ENCODE data around the gene FOXA3.

The FOXA3 gene

DNA sequence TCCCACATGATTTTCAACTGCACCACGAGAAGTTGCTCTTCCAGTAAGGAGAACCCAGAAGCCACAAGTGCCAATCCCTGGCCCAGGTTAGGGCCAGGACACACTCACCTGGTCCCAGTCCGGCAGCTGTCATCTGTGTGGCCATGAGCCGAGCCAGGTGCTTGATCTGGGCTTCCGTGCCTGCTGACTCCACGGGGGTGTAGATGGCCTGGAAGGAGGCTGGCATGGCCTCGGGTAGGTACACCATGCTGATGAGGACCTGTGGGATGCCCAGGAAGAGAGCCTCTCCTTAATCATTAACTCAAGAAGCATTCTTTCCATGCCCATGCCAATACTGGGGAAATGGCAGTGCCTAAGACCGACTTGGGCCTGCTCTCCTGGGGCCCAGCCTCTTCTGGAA is 29.2 kb upstream of the FOXA3 start:
- Histone ChIP-seq H3K27me3 (ENCODE audit: low read depth, low read length) (no peaks in the 10 kb centered on the region), H3K36me3 (ENCODE audit: control insufficient read depth in 1 of 2, insufficient read depth in 2 of 2, low read length in 2 of 2) (peaks cover 45 to 93% of the 10 kb centered on the region in 2 donors)

DNA sequence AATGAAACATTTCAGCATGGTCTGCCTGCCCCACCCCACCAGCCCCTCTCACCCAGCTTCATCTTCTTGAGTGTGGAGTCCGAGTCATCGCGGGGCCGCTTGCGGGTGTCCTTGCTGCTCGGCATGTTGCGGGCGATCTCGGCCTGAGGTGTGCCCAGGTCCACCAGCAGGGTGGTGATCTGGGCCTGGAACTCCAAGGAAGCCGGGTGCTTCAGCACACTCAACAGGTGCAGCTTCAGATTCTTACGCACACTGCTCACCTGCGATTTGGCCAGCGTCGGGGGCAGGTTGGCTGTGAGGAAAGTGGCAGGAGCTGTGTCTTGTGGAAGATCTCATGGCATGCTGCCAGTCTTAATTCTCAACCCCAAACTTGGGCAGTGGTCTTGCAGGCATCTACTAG is 21.9 kb upstream of the FOXA3 start:
- H3K4me3 ChIP-seq (ENCODE audit: low read depth in 1 of 2, low read length in 2 of 2), result no peak overlapping the region
- no peak overlapping the region for H3K27ac ChIP-seq (ENCODE audit: low read length)
- H3K4me1 ChIP-seq (ENCODE audit: control insufficient read depth in 1 of 2, insufficient read depth in 2 of 2, low read length in 2 of 2), result no peaks in the 10 kb centered on the region
- no peaks in the 10 kb centered on the region for H3K9me3 ChIP-seq (ENCODE audit: control insufficient read depth in 1 of 2, low read length in 2 of 2)
- H3K27me3 ChIP-seq (ENCODE audit: low read depth, low read length), result no peaks in the 10 kb centered on the region
- H3K36me3 ChIP-seq (ENCODE audit: control insufficient read depth in 1 of 2, insufficient read depth in 2 of 2, low read length in 2 of 2), result peaks cover 46 to 84% of the 10 kb centered on the region in 2 donors

More for the DNA sequence above, 29.2 kb upstream of the FOXA3 start:
- Histone ChIP-seq H3K4me3 (ENCODE audit: low read depth in 1 of 2, low read length in 2 of 2) (no peak overlapping the region), H3K9me3 (ENCODE audit: control insufficient read depth in 1 of 2, low read length in 2 of 2) (no peaks in the 10 kb centered on the region), H3K4me1 (ENCODE audit: control insufficient read depth in 1 of 2, insufficient read depth in 2 of 2, low read length in 2 of 2) (no peaks in the 10 kb centered on the region), H3K27ac (ENCODE audit: low read length) (no peak overlapping the region)

DNA sequence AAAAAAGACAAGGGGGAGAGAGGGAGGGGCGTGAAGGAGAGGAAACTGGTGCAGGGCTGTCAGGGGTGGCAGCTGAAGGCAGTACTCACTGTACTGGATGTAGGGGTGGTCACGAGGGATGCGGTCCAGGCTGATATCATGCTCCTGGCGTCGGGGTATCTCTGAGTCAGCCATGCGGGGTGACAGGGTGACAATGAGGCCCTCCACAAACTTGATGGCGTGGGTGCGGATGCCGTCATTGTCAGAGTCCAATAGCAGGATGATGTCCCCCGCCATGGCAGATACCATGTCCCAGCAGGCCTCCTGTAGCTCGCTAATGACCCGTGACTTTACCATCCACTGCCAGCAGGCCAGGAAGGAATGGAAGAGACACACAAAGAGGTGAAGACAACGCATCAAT is 16.5 kb upstream of the FOXA3 start:
- H3K27me3 ChIP-seq (ENCODE audit: low read depth, low read length), result no peaks in the 10 kb centered on the region
- no peaks in the 10 kb centered on the region for H3K9me3 ChIP-seq (ENCODE audit: control insufficient read depth in 1 of 2, low read length in 2 of 2)
- H3K4me1 ChIP-seq (ENCODE audit: control insufficient read depth in 1 of 2, insufficient read depth in 2 of 2, low read length in 2 of 2), result no peaks in the 10 kb centered on the region
- H3K4me3 ChIP-seq (ENCODE audit: low read depth in 1 of 2, low read length in 2 of 2), result no peak overlapping the region
- peaks cover 62 to 86% of the 10 kb centered on the region in 2 donors for H3K36me3 ChIP-seq (ENCODE audit: control insufficient read depth in 1 of 2, insufficient read depth in 2 of 2, low read length in 2 of 2)
- no peak overlapping the region for H3K27ac ChIP-seq (ENCODE audit: low read length)

DNA sequence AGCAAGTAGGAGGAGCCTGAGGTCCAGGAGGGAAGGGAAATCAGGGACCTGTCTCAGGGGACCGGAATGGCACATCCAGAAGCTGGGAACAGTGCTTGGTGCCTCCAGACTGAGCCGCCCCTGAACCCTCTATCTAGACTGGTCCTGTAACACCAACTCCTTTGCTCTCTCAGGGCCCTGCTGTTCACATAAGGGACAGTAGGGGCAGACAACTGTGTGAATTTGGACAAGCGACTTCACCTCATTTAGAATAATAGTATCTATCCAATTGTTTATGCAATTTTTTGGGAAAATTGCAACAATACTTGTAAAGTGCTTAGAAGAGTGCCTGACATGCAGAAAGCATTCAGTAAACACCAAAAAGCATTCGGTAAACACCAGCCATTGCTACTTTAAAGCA is 15.2 kb upstream of the FOXA3 start:
- Histone ChIP-seq H3K27ac (ENCODE audit: low read length) (no peak overlapping the region), H3K9me3 (ENCODE audit: control insufficient read depth in 1 of 2, low read length in 2 of 2) (no peaks in the 10 kb centered on the region), H3K36me3 (ENCODE audit: control insufficient read depth in 1 of 2, insufficient read depth in 2 of 2, low read length in 2 of 2) (peaks cover 59 to 85% of the 10 kb centered on the region in 2 donors), H3K4me1 (ENCODE audit: control insufficient read depth in 1 of 2, insufficient read depth in 2 of 2, low read length in 2 of 2) (no peaks in the 10 kb centered on the region), H3K27me3 (ENCODE audit: low read depth, low read length) (no peaks in the 10 kb centered on the region), H3K4me3 (ENCODE audit: low read depth in 1 of 2, low read length in 2 of 2) (no peak overlapping the region)

DNA sequence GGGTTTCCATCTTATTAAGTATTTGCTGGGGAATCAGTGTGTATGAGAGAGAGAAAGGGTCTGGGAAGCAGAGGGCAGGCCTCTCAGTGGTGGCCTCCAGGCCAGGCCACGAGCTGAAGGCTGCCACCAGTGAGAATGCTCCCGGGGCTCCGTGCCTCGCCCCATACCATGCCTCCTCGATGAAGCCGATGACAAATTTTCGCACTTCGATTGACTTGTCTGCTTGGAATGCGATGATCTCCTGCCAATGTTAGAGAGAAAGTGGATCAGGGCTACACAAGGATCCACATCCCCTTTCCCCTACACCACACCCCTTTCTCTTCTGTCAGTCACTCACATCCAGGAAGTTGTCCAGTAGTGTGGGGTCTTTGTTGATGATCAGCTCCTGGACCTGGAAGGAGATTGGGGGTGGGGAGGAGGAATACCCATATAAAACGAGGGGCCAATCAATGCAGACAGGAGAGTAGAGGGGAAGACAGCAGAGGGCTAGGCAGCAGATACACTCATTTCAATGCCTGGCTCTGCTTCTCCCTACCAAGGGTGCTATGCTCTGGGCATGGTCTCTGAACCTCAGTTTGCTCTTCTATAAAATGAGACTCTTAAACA is 11.9 kb upstream of the FOXA3 start:
- no peaks in the 10 kb centered on the region for H3K9me3 ChIP-seq (ENCODE audit: control insufficient read depth in 1 of 2, low read length in 2 of 2)
- peaks cover 48 to 66% of the 10 kb centered on the region in 2 donors for H3K36me3 ChIP-seq (ENCODE audit: control insufficient read depth in 1 of 2, insufficient read depth in 2 of 2, low read length in 2 of 2)

DNA sequence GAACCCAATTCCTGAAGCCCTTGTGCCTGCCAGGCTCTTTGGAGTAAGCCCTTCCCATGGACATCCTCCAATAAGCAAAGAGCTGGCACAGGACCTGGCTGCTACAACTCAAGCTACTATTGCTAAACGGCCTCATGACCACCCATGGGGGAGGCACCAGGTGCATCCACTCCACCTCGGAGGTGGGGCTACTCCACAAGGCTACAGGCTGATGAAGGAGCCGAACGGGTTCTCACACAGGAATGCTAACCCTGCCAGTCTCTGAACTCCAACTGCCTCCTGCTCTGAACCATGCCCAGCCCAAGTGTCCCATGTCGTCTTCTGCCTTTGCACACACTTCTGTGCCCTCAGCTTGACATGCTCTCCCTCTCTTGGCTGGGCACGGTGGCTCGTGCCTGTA is 11.1 kb upstream of the FOXA3 start:
- Histone ChIP-seq H3K27me3 (ENCODE audit: low read depth, low read length) (no peaks in the 10 kb centered on the region), H3K4me3 (ENCODE audit: low read depth in 1 of 2, low read length in 2 of 2) (no peak overlapping the region), H3K36me3 (ENCODE audit: control insufficient read depth in 1 of 2, insufficient read depth in 2 of 2, low read length in 2 of 2) (peaks cover 41 to 61% of the 10 kb centered on the region in 2 donors), H3K27ac (ENCODE audit: low read length) (no peak overlapping the region), H3K9me3 (ENCODE audit: control insufficient read depth in 1 of 2, low read length in 2 of 2) (no peaks in the 10 kb centered on the region), H3K4me1 (ENCODE audit: control insufficient read depth in 1 of 2, insufficient read depth in 2 of 2, low read length in 2 of 2) (no peaks in the 10 kb centered on the region)

More for the DNA sequence above, 11.9 kb upstream of the FOXA3 start:
- Histone ChIP-seq H3K27me3 (ENCODE audit: low read depth, low read length) (no peaks in the 10 kb centered on the region), H3K27ac (ENCODE audit: low read length) (no peak overlapping the region), H3K4me3 (ENCODE audit: low read depth in 1 of 2, low read length in 2 of 2) (no peak overlapping the region), H3K4me1 (ENCODE audit: control insufficient read depth in 1 of 2, insufficient read depth in 2 of 2, low read length in 2 of 2) (no peaks in the 10 kb centered on the region)

DNA sequence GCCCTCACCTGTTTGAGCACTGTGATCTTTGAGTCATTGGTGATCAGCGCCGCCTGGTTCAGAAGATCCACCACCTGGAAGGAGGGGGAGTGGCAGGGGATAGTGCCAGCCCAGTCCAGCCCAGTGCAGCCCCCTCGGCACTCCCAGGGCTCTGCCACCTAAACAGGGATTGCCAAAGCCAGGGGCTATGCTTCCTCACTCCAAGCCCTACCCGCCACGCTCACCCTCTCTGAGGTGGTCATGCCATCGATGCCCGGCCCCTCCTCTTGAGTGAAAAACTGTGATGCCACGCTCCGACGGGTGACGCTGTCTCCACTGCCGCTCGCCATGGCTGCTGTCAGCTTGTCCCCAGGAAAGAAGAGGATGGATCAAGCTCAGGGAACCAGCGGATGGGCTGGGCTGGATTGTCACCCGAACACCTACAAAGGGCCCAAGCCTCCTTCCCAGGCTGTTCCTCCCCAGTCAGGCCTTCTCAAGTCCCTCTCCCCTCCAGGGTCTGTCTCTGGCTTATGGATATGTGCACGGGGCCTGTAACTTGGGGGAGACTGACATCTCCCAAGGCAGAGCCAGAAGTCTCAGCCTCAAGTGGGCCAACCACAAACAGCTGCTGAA is 9.9 kb upstream of the FOXA3 start:
- no peak overlapping the region for H3K27ac ChIP-seq (ENCODE audit: low read length)
- no peak overlapping the region for H3K4me3 ChIP-seq (ENCODE audit: low read depth in 1 of 2, low read length in 2 of 2)
- H3K9me3 ChIP-seq (ENCODE audit: control insufficient read depth in 1 of 2, low read length in 2 of 2), result no peaks in the 10 kb centered on the region
- no peaks in the 10 kb centered on the region for H3K27me3 ChIP-seq (ENCODE audit: low read depth, low read length)
- H3K36me3 ChIP-seq (ENCODE audit: control insufficient read depth in 1 of 2, insufficient read depth in 2 of 2, low read length in 2 of 2), result peaks cover 32 to 59% of the 10 kb centered on the region in 2 donors
- H3K4me1 ChIP-seq (ENCODE audit: control insufficient read depth in 1 of 2, insufficient read depth in 2 of 2, low read length in 2 of 2), result no peaks in the 10 kb centered on the region

DNA sequence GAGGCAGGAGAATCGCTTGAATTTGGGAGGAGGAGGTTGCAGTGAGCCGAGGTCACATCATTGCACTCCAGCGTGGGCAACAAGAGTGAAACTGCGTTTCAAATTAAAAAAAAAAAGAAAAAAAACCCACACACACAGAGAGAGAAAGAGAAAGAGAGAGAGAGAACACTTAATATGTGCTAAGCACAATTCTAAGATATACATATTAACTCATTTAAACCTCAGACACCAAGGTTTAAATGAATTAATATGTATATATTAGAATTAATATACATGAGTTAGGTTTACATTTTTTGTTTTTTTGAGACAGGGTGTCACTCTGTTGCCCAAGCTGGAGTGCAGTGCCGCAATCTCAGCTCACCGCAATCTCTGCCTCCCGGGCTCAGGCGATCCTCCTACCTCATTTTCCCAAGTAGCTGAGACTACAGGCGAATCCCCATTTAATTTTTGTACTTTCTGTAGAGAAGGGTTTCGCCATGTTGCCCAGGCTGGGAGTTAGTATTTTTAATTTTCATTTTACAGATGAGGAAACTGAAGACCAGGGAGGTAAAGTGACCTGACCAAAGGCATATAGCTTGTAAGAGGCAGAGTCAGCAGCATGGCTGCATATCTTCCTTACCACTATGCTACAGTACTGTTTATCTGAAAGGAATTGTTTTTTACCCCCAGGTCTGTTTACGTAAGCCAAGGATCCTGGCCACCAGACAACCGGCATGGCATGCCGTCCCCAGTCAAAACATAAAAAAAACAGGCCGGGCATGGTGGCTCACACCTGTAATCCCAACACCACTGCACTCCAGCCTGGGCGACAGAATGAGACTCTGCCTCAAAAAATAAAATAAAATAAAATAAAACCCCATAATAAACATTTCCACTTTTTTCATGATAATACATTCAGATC is 3.5 kb upstream of the FOXA3 start:
- Histone ChIP-seq H3K4me1 (ENCODE audit: control insufficient read depth in 1 of 2, insufficient read depth in 2 of 2, low read length in 2 of 2) (peaks cover 3 to 23% of the 10 kb centered on the region in 2 donors), H3K9me3 (ENCODE audit: control insufficient read depth in 1 of 2, low read length in 2 of 2) (no peaks in the 10 kb centered on the region), H3K4me3 (ENCODE audit: low read depth in 1 of 2, low read length in 2 of 2) (no peak overlapping the region), H3K27me3 (ENCODE audit: low read depth, low read length) (peaks cover 14% of the 10 kb centered on the region), H3K36me3 (ENCODE audit: control insufficient read depth in 1 of 2, insufficient read depth in 2 of 2, low read length in 2 of 2) (peaks cover 4 to 16% of the 10 kb centered on the region in 2 donors), H3K27ac (ENCODE audit: low read length) (no peak overlapping the region)

DNA sequence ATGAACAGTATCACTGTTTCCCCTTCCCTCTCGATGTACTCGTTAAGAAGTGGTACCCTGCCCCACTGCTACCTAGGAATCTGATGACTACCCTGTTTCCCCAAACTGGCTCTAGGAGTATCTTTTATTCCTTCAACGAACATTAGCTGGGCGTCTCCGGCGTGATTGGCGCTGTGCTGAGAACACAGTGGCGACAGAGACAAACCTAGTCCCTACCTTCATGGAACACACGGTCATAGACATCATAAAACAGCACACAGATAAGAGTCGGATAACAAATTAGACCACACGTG is 1.9 kb upstream of the FOXA3 start:
- Histone ChIP-seq H3K9me3 (ENCODE audit: control insufficient read depth in 1 of 2, low read length in 2 of 2) (no peaks in the 10 kb centered on the region), H3K27ac (ENCODE audit: low read length) (peak overlapping the region; percentile 86), H3K27me3 (ENCODE audit: low read depth, low read length) (peaks cover 14% of the 10 kb centered on the region), H3K4me1 (ENCODE audit: control insufficient read depth in 1 of 2, insufficient read depth in 2 of 2, low read length in 2 of 2) (peaks cover 3 to 23% of the 10 kb centered on the region in 2 donors), H3K4me3 (ENCODE audit: low read depth in 1 of 2, low read length in 2 of 2) (peak overlapping the region; percentile 65 to 96), H3K36me3 (ENCODE audit: control insufficient read depth in 1 of 2, insufficient read depth in 2 of 2, low read length in 2 of 2) (peaks cover 4 to 16% of the 10 kb centered on the region in 2 donors)

DNA sequence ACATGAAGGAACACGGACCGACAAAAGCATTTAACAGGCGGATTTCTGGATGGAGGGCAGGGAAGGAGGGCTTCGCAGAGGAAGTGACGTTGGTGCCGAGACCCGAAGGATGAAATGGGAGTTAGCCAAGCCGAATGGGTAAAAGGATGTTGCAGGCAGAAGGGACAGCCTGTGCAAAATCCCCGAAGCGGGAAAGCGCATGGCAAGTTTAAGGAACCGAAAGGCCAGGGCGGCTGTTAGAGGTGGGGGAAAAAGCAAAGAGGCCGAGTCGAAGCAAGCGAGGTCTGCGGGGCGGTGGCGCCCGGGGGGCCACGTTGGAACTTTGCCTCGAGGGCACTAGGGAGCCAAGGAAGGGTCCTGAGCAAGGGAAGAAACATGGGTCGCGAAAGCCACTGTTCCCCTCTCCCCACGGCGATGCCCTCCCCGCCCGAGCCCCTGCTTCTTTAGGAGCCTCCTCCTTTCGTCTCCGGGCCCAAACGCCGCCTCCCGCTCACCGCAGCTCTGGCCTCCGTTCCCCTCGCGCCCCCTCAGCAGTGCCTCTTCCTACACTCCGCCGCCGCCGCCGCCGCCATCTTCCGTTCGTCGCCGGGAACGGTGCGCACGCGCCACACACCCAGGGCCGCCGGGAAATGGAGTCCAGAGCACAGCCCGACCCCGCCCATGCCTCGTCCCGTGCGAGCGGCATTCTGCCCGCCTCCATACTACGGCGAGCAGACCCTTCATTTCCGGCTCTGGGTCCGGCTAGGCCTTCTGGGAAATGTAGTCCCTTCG is 1.4 kb upstream of the FOXA3 start, which contains the start of gene SYMPK:
Gene SYMPK (minus strand): TSS at position 584 of the 771 bp plus-strand sequence. CDS start 8,652 bp downstream, outside the sequence.
- H3K4me1 ChIP-seq (ENCODE audit: control insufficient read depth in 1 of 2, insufficient read depth in 2 of 2, low read length in 2 of 2), result peaks cover 3 to 23% of the 10 kb centered on the region in 2 donors
- peak within 1 kb of the TSS; percentile 65 to 96 for H3K4me3 ChIP-seq (ENCODE audit: low read depth in 1 of 2, low read length in 2 of 2)
- peak within 1 kb of the TSS; percentile 86 for H3K27ac ChIP-seq (ENCODE audit: low read length)
- H3K36me3 ChIP-seq (ENCODE audit: control insufficient read depth in 1 of 2, insufficient read depth in 2 of 2, low read length in 2 of 2), result peaks cover 4 to 16% of the 10 kb centered on the region in 2 donors
- H3K27me3 ChIP-seq (ENCODE audit: low read depth, low read length), result peaks cover 14% of the 10 kb centered on the region
- no peaks in the 10 kb centered on the region for H3K9me3 ChIP-seq (ENCODE audit: control insufficient read depth in 1 of 2, low read length in 2 of 2)
